AG09319 (cell line): ENCODE data around the gene RAE1.

ENCODE experiments used
- DNase-seq: peaks from one replicate; pipeline ENCODE4 v3.0.0-alpha.2; 2010; ENCODE audit warnings: low read depth; ENCODE audit errors: extremely low read depth
- TF ChIP-seq, protein P1 (sequence below): IDR thresholded peaks from 2 replicates; pipeline ENCODE4 v1.5.1; 2011; ENCODE audit warnings: low read depth, mild to moderate bottlenecking, inconsistent platforms, low read length, moderate library complexity

The RAE1 gene

DNA sequence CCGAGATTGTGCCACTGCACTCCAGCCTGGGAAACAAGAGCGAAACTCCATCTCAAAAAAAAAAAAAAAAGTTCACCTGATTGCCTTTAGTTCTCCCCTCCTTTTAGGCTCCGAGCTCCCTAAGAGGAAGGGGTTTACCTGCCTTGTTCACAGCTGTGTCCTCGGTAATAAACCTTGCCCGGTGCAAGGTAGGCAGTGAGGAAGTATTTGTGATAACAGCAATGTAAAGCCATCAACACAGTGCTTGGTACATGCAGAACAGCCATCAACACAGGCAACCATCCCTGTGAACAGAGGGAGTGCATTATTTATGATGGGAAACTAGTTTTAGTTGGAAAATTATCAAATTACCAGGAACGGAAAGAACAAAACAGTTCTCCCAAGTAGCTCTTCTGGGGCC lies 23.2 kb upstream of the RAE1 start:
- TF ChIP-seq, protein P1, sequence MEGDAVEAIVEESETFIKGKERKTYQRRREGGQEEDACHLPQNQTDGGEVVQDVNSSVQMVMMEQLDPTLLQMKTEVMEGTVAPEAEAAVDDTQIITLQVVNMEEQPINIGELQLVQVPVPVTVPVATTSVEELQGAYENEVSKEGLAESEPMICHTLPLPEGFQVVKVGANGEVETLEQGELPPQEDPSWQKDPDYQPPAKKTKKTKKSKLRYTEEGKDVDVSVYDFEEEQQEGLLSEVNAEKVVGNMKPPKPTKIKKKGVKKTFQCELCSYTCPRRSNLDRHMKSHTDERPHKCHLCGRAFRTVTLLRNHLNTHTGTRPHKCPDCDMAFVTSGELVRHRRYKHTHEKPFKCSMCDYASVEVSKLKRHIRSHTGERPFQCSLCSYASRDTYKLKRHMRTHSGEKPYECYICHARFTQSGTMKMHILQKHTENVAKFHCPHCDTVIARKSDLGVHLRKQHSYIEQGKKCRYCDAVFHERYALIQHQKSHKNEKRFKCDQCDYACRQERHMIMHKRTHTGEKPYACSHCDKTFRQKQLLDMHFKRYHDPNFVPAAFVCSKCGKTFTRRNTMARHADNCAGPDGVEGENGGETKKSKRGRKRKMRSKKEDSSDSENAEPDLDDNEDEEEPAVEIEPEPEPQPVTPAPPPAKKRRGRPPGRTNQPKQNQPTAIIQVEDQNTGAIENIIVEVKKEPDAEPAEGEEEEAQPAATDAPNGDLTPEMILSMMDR: no peak
- DNase-seq: no peak

DNA sequence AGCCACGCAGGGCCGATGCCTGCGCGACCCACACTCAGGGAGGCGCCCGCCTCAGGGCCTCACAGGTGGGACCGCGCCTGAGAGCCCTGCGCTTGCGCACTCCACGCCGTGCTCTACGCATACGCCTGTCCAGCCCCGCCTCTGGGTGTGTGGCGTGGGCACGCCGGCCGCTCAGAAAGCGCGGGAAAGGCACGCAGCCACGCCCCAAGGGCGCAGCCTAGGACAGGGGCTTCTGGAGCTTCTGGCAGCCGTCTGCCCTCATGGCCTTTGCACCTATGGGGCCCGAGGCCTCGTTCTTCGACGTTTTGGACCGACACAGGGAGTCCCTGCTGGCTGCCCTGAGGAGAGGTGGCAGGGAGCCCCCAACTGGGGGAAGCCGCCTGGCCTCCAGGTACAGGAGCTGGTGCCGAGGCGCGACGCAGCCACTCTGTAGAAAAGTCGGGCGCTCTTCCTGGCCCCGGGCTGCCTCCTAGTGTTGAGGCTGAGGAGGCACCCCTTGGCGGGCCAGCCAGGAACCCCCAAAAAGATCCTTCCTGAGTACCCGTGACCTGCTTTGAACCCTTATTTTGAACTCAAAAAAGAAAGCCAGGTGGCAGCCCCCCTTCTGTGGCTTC lies 21.3 kb upstream of the RAE1 start, which contains the start of gene SPO11:
Gene SPO11, plus strand, starts transcription at position 196 of the 614 bp plus-strand sequence. Its CDS starts 65 bp downstream, at position 261.
- TF ChIP-seq, protein P1: no peak; the same call in none of the 2 replicates
- DNase-seq: no peak

DNA sequence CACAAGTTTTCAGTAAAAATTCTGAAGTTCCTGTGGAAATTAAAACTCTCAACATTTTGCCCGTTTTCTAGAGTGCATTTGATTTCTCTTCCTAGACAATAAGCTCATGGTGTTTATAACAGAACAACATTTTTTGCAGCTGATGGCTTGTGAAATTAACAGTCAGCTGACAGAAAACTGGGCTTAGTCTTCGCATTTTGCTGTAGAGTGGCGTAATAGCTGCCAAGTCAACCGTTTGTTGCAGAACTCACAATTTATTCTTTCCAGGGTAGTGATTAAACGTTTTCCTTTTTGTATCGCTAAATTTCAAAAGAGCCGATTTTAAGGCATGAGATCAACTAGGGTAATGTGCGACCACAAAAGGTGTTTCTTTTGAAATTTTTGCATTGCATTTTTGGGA lies 20.1 kb upstream of the RAE1 start:
- TF ChIP-seq, protein P1: no peak
- no peak for DNase-seq

DNA sequence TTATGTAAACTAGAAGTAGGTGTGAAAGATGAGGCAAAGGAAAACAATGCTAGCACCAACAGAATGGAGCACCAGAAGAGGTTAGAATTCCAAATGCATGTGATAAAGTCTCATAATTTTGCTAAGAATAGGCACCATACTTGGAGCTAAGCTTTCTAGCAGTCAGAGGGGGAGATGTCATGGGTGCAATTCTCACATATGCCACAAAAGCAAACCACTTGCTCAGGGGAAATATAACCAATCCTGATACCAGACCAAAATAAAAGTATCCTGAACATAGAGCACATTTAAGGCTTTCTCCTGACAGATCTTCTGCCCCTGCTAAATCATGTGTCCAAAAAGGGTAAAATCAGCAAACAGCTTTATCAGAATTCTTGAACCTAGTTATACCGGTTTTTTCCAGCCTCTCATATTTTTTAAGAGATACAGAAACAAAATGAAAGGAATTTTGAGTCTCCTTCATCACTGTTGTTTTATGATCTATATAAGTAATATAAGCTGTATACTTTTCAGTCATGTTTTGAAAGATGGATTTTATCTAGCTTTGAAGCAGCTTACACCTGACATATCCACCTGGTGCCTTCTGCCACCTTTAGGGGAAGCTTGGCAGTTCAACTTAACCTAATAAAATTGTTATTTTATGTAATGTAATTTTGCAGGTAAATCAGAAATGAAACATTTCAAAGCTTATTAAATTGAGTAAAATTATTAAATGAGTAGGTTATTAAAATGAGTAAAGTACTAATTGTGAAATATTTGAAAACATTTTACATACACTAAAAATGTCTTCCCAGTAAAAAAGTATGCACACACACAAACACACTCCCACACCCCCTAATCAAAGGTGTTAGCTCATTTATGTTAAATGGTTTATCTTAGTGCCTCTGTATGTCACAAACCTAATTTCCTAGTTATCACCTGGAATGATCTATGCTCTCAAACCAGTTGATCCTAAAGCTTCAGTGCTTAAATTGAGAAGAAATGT lies 18.7 kb upstream of the RAE1 start:
- DNase-seq: no peak
- TF ChIP-seq, protein P1: no peak

DNA sequence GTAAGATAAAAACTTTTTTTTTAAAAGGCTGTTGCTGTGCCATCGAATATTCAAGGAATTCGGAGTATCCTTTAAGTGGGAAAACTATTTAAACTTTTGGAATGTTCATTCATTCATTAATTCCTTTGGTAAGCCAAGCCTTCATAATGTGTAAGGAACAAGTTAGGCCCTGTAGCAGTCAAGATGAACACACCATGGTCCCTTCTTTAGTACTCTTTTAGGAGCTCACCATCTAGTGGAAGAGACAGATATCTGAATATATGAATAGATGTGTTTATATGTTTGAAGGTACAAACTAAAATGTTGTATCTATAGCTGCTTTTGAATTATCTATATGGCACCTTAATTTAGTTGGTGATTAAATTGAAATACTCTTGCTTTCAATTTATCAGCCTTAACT lies 15.7 kb upstream of the RAE1 start:
- TF ChIP-seq, protein P1: peak; percentile 14
- no peak for DNase-seq

DNA sequence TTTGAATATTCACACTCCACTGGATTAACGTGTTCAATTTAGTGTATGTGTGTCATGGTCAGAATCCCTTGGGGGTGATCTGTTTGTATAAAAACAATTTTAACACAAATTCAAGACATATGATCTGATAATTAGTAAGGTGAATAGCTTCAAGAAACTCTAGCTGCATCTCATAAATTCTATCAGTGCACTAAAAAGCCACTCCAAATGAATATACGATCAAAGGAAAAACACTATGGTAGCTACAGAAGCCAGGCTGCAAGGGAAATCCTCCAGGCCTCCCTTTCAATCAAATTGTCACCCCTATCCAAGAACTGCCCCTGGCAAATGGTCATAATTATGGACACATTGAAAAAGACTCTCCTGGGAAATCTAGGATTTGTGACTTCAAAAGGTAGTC lies 9.4 kb upstream of the RAE1 start:
- TF ChIP-seq, protein P1: no peak
- DNase-seq: no peak

DNA sequence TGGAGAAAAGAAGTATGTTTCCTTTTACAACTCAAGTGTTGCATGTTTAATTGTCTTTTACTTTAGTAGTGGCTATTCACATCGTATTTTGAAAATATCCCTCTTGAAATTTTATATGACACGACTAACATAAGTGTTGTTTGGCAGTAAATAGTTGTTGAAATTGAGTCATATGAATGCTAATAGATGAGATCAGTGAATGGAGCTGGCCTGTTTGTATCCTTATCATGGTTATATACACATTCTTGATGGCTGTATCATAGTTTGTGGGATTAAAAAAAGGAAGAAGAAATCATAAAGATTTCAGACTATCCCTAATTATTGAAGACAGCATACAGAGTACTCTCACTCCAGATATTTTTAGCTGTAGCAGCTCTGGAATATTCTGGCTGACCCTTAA lies 8.2 kb upstream of the RAE1 start:
- TF ChIP-seq, protein P1: no peak
- no peak for DNase-seq
